ENCODE results near the gene TACC2. TPM values are rescaled to one million over a fixed set of nuclear protein-coding genes. Genes with fewer than 3 reads are reported as not detected.

TACC2 gene
- total RNA-seq, 1 donor from 2014 or later, result 56.6 TPM

DNA sequence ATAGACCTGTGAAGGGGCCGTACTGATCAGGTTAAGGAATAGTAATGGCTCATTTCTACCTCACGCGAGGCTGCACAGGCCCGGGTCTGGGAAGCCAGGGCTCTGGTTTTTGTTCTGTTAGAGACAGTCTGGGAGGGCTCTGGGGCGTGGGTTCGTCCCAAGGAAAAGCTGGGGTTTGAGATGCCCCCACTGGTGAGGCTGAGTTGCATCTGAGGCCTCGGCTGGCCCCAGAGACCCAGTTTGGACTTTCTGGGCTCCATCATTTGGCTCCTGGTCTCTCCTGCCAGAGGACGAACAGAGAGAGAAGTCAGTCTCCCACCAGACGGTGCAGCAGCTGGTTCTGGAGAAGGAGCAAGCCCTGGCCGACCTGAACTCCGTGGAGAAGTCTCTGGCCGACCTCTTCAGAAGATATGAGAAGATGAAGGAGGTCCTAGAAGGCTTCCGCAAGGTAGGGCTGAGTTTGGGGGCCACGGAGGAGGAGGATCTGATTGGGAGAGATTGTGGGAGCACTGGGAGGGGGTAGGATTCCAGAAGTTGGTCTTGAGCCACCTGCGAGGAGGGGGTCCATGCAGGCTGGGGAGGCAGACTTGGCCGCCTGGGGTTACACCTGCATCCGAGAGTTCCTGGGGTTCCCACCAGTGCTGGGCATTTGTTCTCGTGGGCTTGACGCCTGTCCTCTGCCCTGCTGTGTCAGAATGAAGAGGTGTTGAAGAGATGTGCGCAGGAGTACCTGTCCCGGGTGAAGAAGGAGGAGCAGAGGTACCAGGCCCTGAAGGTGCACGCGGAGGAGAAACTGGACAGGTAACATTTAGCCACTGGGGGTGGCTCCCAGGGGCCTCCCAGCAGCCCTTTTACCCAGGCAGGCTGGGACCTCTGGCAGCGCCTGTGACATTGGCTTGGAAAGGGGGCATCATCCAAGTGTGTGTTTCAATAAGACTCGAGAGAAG lies 259.7 kb downstream of the TACC2 start:
- Mint-ChIP-seq H3K27ac (ENCODE audit: unreplicated experiment) (no peak overlapping the region), H3K36me3 (ENCODE audit: low read depth) (peaks cover 37% of the 10 kb centered on the region), H3K4me1 (ENCODE audit: low read depth) (no peaks in the 10 kb centered on the region), H3K4me3 (ENCODE audit: unreplicated experiment) (no peak overlapping the region), H3K27me3 (ENCODE audit: low read depth) (no peaks in the 10 kb centered on the region), H3K9me3 (ENCODE audit: low read depth) (no peaks in the 10 kb centered on the region)
- DNase-seq (ENCODE audit: low spot score), result no peak
- TF ChIP-seq, protein P1, sequence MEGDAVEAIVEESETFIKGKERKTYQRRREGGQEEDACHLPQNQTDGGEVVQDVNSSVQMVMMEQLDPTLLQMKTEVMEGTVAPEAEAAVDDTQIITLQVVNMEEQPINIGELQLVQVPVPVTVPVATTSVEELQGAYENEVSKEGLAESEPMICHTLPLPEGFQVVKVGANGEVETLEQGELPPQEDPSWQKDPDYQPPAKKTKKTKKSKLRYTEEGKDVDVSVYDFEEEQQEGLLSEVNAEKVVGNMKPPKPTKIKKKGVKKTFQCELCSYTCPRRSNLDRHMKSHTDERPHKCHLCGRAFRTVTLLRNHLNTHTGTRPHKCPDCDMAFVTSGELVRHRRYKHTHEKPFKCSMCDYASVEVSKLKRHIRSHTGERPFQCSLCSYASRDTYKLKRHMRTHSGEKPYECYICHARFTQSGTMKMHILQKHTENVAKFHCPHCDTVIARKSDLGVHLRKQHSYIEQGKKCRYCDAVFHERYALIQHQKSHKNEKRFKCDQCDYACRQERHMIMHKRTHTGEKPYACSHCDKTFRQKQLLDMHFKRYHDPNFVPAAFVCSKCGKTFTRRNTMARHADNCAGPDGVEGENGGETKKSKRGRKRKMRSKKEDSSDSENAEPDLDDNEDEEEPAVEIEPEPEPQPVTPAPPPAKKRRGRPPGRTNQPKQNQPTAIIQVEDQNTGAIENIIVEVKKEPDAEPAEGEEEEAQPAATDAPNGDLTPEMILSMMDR (IDR thresholded peaks at IDR 0.05), result no peak

DNA sequence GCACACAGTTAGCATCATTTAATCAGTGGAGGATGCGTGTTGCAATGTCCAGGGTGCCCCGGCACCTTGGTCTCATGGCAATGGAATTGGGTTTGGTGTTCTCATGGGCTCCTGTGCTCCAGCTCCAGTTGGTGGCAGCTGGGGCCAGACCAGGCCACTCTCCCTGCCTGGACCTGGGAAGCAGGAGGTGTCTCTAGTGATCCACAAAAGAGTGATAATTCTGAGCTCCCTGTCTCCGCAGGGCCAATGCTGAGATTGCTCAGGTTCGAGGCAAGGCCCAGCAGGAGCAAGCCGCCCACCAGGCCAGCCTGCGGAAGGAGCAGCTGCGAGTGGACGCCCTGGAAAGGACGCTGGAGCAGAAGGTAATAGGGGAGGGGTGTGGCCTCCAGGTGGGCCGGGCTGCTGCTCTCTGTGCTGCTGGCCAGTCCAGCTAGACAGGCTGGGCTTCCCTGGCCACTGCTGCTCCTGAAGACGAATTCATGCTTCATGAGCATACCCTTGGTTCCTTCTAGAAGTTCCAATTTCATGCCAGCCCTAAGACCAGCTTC lies 260.4 kb downstream of the TACC2 start:
- Mint-ChIP-seq H3K27ac (ENCODE audit: unreplicated experiment) (no peak overlapping the region), H3K9me3 (ENCODE audit: low read depth) (no peaks in the 10 kb centered on the region), H3K27me3 (ENCODE audit: low read depth) (no peaks in the 10 kb centered on the region), H3K36me3 (ENCODE audit: low read depth) (peaks cover 37% of the 10 kb centered on the region), H3K4me3 (ENCODE audit: unreplicated experiment) (no peak overlapping the region), H3K4me1 (ENCODE audit: low read depth) (no peaks in the 10 kb centered on the region)
- TF ChIP-seq, protein P1 (IDR thresholded peaks at IDR 0.05), result no peak
- DNase-seq (ENCODE audit: low spot score), result no peak

DNA sequence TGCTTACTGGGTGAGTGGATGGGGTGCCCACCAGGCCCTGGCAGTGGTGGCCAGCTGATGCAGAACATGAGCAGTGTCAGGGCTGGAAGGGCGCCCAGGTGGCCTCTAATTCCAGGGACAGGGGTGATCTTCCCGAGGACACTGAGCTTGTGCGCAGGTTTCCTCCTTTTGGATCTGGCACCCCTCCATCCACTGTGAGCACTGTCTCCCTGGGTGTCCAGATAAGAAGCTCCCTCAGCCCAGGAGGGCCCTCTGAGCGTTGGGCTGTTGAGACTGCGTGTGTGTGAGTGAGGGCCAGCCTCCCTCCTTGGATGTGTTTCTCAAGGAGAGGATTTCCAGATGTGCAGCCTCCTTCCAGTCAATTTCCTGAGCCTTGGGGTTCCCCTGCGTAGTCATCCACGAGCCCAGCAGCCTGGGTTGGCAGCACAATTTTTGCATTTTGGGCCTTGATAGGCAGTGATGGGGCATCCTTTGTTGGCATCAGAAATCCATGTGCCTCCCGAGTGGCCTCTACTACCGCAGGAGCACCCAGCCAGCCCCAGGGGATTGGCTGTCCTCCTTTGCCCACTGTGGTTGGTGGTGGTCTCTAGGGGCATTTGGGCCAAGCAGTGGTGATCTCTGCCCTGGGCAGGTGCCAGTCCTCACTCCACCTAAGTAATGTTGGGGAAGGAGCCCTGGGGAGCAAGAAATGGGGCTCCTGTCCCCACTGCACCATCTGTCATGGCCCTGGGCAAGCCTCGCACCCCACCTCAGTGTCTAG lies 261.2 kb downstream of the TACC2 start:
- H3K4me3 Mint-ChIP-seq (ENCODE audit: unreplicated experiment), result no peak overlapping the region
- no peaks in the 10 kb centered on the region for H3K4me1 Mint-ChIP-seq (ENCODE audit: low read depth)
- H3K27ac Mint-ChIP-seq (ENCODE audit: unreplicated experiment), result no peak overlapping the region
- TF ChIP-seq, protein P1 (IDR thresholded peaks at IDR 0.05), result no peak
- DNase-seq (ENCODE audit: low spot score), result no peak
- H3K36me3 Mint-ChIP-seq (ENCODE audit: low read depth), result peaks cover 30% of the 10 kb centered on the region
- H3K27me3 Mint-ChIP-seq (ENCODE audit: low read depth), result no peaks in the 10 kb centered on the region
- no peaks in the 10 kb centered on the region for H3K9me3 Mint-ChIP-seq (ENCODE audit: low read depth)

DNA sequence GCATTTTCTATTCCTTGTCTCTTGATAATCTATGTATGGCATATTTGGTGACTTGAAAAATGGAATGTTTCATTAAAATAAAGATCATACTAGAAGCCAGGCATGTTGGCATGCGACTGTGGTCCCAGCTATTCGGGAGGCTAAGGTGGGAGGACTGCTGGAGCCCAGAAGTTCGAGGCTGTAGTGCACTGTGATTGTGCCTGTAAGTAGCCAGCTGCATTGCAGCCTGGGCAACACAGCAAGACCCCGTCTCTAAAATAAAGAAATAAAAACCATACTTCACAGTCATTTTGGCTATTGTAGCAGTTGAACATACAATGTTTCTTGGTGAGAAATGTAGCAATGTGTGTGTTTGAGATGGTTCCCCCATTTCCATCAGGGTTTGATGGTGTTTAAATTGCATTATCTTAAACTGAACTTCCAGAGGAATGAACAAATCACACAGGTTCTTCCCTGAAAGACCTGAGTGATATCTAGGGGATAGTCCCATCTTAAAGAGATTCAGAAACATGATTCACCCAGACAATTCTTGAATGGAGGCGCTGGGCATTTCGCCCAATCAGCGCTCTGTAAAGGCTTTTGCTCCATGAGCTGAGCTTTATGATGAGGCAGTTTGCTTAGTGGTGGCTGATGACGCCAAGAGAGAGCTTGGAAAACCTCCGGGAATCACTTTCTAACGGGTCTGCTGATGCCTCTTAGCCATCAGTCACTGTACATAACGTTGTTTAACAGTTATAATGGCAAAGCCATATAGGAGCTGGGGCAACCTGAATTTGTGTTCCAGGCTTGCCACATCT lies 262.7 kb downstream of the TACC2 start:
- Mint-ChIP-seq H3K27ac (ENCODE audit: unreplicated experiment) (no peak overlapping the region), H3K27me3 (ENCODE audit: low read depth) (no peaks in the 10 kb centered on the region), H3K9me3 (ENCODE audit: low read depth) (no peaks in the 10 kb centered on the region), H3K4me1 (ENCODE audit: low read depth) (no peaks in the 10 kb centered on the region), H3K36me3 (ENCODE audit: low read depth) (peaks cover 28% of the 10 kb centered on the region), H3K4me3 (ENCODE audit: unreplicated experiment) (no peak overlapping the region)
- DNase-seq (ENCODE audit: low spot score), result no peak
- TF ChIP-seq, protein P1 (IDR thresholded peaks at IDR 0.05), result no peak

Data from chondrocyte (in vitro differentiated cells).